ENCODE measurements around the gene NRXN3.

NRXN3 gene

GRCh38 chr14:79199217-79199616, 1029.0 kb downstream of the NRXN3 start:
- Histone ChIP-seq H3K9me3 (ENCODE audit: control insufficient read depth, insufficient read depth, low read depth, low read length) (no peaks in the 10 kb centered on the region), H3K36me3 (ENCODE audit: control insufficient read depth in 2 of 2, insufficient read depth in 1 of 2, low read length in 2 of 2) (no peaks in the 10 kb centered on the region), H3K4me3 (ENCODE audit: low read depth, low read length) (no peak overlapping the region), H3K4me1 (ENCODE audit: control insufficient read depth, insufficient read depth, low read length) (0 out of 2 replicates have a peak, but pooled peaks cover 2% of the 10 kb centered on the region), H3K27ac (ENCODE audit: extremely low read depth, low read depth, low read length) (no peak overlapping the region)
- CTCF ChIA-PET = no interaction called here
- POLR2A ChIA-PET = no interaction called here
- TF ChIP-seq ZNF600 (tag by site-specific recombination; IDR thresholded peaks at IDR 0.05) = no peak
- TF ChIP-seq ZSCAN23 (tag by site-specific recombination; IDR thresholded peaks at IDR 0.05) = no peak
- TF ChIP-seq ZBTB11 (tag by site-specific recombination; conservative IDR thresholded peaks at IDR 0.05; ENCODE audit: low read depth) = no peak
- TF ChIP-seq ZNF391 (tag by site-specific recombination; IDR thresholded peaks at IDR 0.05; ENCODE audit: borderline replicate concordance, low read depth) = no peak
- no peak for TF ChIP-seq MZF1 (tag by site-specific recombination; IDR thresholded peaks at IDR 0.05; ENCODE audit: borderline replicate concordance)
- no peak for TF ChIP-seq WT1 (tag by site-specific recombination; IDR thresholded peaks at IDR 0.05)
- no peak for TF ChIP-seq HIC1 (tag by site-specific recombination; IDR thresholded peaks at IDR 0.05)
- no peak for TF ChIP-seq ZBTB7A (tag by site-specific recombination; IDR thresholded peaks at IDR 0.05; ENCODE audit: low read depth)
- TF ChIP-seq ZNF707 (tag by site-specific recombination; IDR thresholded peaks at IDR 0.05) = no peak

- 0 out of 2 replicates have a peak, but pooled peaks cover 2% of the 10 kb centered on the region for H3K4me1 ChIP-seq (ENCODE audit: control insufficient read depth, insufficient read depth, low read length)
- no peak overlapping the region for H3K27ac ChIP-seq (ENCODE audit: extremely low read depth, low read depth, low read length)
- H3K4me3 ChIP-seq (ENCODE audit: low read depth, low read length) = no peak overlapping the region
- H3K9me3 ChIP-seq (ENCODE audit: control insufficient read depth, insufficient read depth, low read depth, low read length) = no peaks in the 10 kb centered on the region
- no peaks in the 10 kb centered on the region for H3K36me3 ChIP-seq (ENCODE audit: control insufficient read depth in 2 of 2, insufficient read depth in 1 of 2, low read length in 2 of 2)
- ChIA-PET POLR2A (no interaction called here), CTCF (no interaction called here)
- no peak for TF ChIP-seq PRDM2 (tag by site-specific recombination; IDR thresholded peaks at IDR 0.05; ENCODE audit: borderline replicate concordance)
- no peak for TF ChIP-seq BCL11A (tag by site-specific recombination; IDR thresholded peaks at IDR 0.05; ENCODE audit: low read depth)
- TF ChIP-seq GLIS1 (tag by site-specific recombination; IDR thresholded peaks at IDR 0.05) = no peak
- TF ChIP-seq MYNN (tag by site-specific recombination; IDR thresholded peaks at IDR 0.05; ENCODE audit: borderline replicate concordance) = no peak
- TF ChIP-seq ZNF645 (tag by site-specific recombination; IDR thresholded peaks at IDR 0.05) = no peak
- TF ChIP-seq ZNF585B (tag by site-specific recombination; IDR thresholded peaks at IDR 0.05) = no peak
- no peak for TF ChIP-seq ZNF580 (tag by site-specific recombination; IDR thresholded peaks at IDR 0.05)
- no peak; the same call in 1 of the 2 replicates for TF ChIP-seq KLF7 (tag by site-specific recombination; IDR thresholded peaks at IDR 0.05; ENCODE audit: borderline replicate concordance)
- TF ChIP-seq ZNF211 (tag by site-specific recombination; IDR thresholded peaks at IDR 0.05; ENCODE audit: low read depth) = no peak
- TF ChIP-seq ZSCAN16 (tag by site-specific recombination; IDR thresholded peaks at IDR 0.05) = no peak
Observed at GRCh38 chr14:79201564-79202207, 1031.5 kb downstream of the NRXN3 start.
